Prostate gland (tissue), 2 donors: ENCODE measurements around the gene CDC14B.

Experiments
- CTCF ChIP-seq, 4 experiments: fragments of 200-600 bp in 2 of 4; fragments of 450-650 bp in 2 of 4; sonication (generic) in 2 of 4; IDR thresholded peaks; 1 replicate in 3 of 4; 2 replicates in 1 of 4; pipeline ENCODE4 v1.5.1; 2016 to 2019; ENCODE audit warnings: antibody characterized with exemption in 4 of 4, mild to moderate bottlenecking in 2 of 4, moderate library complexity in 2 of 4
- POLR2AphosphoS5 ChIP-seq: sonication (generic); formaldehyde crosslinking; IDR thresholded peaks from one replicate; pipeline ENCODE4 v1.6.1; 2017; ENCODE audit warnings: antibody characterized with exemption

GRCh38 chr9:96661711-96662110, 42.1 kb upstream of the CDC14B start:
- TF ChIP-seq POLR2AphosphoS5 (no peak), CTCF (IDR thresholded peaks at IDR 0.05) (no peak)
